Measurements from ENCODE around the gene LGALS7. TPM values are rescaled to one million over a fixed set of nuclear protein-coding genes. Genes with fewer than 3 reads are reported as not detected.
"Not testable (repeated sequence)": the region's sequence is repeated elsewhere in the genome, so short reads cannot be mapped to it uniquely, and the experiment has no call there.

Gene LGALS7
- total RNA-seq, 2 experiments from 2014 or later: not detected

DNA sequence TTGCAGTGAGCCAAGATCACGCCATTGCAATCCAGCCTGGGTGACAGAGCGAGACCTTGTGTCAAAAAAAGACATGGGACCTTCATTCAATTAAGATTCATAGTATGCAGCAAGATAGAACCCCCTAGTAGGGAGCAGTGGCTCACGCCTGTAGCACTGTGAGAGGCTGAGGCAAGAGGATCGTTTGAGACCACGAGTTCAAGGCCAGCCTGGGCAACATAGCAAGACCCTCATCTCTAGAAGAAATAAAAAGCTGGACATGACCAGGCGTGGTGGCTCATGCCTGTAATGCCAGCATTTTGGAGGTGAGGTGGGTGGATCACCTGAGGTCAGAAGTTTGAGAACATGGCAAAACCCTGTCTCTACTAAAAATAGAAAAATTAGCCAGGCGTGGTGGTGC lies 7.1 kb upstream of the LGALS7 start:
- H3K36me3 Mint-ChIP-seq (ENCODE audit: low read depth): no peaks in the 10 kb centered on the region
- intact Hi-C loops (cut with DNase I, micrococcal nuclease): no loop called here

DNA sequence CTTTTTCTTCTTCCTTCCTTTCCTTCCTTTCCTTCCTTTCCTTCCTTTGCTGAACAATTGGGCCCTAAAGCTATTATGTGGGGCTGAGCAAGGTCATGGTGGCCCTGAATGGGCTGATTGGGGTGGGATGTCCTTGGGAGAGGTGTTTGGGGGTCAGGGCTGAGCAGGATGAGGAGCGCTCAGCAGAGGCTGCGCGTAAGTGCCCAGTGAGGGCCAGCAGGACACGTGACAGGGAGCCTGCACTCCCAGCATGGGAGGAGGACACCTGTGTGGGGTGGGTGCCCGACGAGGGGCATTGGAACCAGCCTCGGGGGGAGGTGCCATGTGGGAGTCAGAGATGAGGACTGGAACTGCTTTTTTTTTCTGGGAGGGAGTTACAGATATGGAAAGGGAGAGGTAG lies 5.4 kb upstream of the LGALS7 start:
- no peak overlapping the region for H3K27ac ChIP-seq (ENCODE audit: low read depth in 1 of 2, low read length in 2 of 2)
- no peaks in the 10 kb centered on the region for H3K27me3 ChIP-seq (ENCODE audit: control insufficient read depth in 1 of 2, insufficient read depth in 2 of 2, low read length in 2 of 2)
- Mint-ChIP-seq H3K4me3 (no peak overlapping the region), H3K27ac (no peak overlapping the region), H3K36me3 (ENCODE audit: low read depth) (no peaks in the 10 kb centered on the region), H3K9me3 (no peaks in the 10 kb centered on the region), H3K4me1 (ENCODE audit: low read depth) (no peaks in the 10 kb centered on the region), H3K27me3 (no peaks in the 10 kb centered on the region)
- ATAC-seq (ENCODE audit: poor library complexity): no peak
- no peak for DNase-seq
- no peaks in the 10 kb centered on the region for H3K4me1 ChIP-seq (ENCODE audit: insufficient read depth, low read length)
- TF ChIP-seq, protein P1, sequence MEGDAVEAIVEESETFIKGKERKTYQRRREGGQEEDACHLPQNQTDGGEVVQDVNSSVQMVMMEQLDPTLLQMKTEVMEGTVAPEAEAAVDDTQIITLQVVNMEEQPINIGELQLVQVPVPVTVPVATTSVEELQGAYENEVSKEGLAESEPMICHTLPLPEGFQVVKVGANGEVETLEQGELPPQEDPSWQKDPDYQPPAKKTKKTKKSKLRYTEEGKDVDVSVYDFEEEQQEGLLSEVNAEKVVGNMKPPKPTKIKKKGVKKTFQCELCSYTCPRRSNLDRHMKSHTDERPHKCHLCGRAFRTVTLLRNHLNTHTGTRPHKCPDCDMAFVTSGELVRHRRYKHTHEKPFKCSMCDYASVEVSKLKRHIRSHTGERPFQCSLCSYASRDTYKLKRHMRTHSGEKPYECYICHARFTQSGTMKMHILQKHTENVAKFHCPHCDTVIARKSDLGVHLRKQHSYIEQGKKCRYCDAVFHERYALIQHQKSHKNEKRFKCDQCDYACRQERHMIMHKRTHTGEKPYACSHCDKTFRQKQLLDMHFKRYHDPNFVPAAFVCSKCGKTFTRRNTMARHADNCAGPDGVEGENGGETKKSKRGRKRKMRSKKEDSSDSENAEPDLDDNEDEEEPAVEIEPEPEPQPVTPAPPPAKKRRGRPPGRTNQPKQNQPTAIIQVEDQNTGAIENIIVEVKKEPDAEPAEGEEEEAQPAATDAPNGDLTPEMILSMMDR (IDR thresholded peaks at IDR 0.05): no peak
- CTCF ChIA-PET: interaction anchor here (0.6 kb wide), 1 partner anchor 1365 kb away, joined by 4 read pairs; no protein-coding TSS in a partner anchor
- no peaks in the 10 kb centered on the region for H3K36me3 ChIP-seq (ENCODE audit: insufficient read depth, low read length)
- H3K4me3 ChIP-seq (ENCODE audit: low read length): no peak overlapping the region
- POLR2A ChIA-PET: no interaction called here
- intact Hi-C loops (cut with DNase I, micrococcal nuclease): no loop called here
- no peaks in the 10 kb centered on the region for H3K9me3 ChIP-seq (ENCODE audit: control insufficient read depth in 1 of 2, insufficient read depth in 1 of 2, low read length in 2 of 2)

More for the DNA sequence above, 7.1 kb upstream of the LGALS7 start:
- Histone ChIP-seq H3K4me3 (ENCODE audit: low read length) (no peak overlapping the region), H3K27me3 (ENCODE audit: control insufficient read depth in 1 of 2, insufficient read depth in 2 of 2, low read length in 2 of 2) (no peaks in the 10 kb centered on the region), H3K36me3 (ENCODE audit: insufficient read depth, low read length) (no peaks in the 10 kb centered on the region), H3K27ac (ENCODE audit: low read depth in 1 of 2, low read length in 2 of 2) (no peak overlapping the region), H3K9me3 (ENCODE audit: control insufficient read depth in 1 of 2, insufficient read depth in 1 of 2, low read length in 2 of 2) (no peaks in the 10 kb centered on the region), H3K4me1 (ENCODE audit: insufficient read depth, low read length) (no peaks in the 10 kb centered on the region)
- Mint-ChIP-seq H3K27me3 (no peaks in the 10 kb centered on the region), H3K4me1 (ENCODE audit: low read depth) (no peaks in the 10 kb centered on the region), H3K4me3 (no peak overlapping the region), H3K9me3 (no peaks in the 10 kb centered on the region), H3K27ac (no peak overlapping the region)
- ChIA-PET POLR2A (no interaction called here), CTCF (no interaction called here)
- DNase-seq: no peak
- ATAC-seq (ENCODE audit: poor library complexity): no peak
- TF ChIP-seq, protein P1 (IDR thresholded peaks at IDR 0.05): no peak

DNA sequence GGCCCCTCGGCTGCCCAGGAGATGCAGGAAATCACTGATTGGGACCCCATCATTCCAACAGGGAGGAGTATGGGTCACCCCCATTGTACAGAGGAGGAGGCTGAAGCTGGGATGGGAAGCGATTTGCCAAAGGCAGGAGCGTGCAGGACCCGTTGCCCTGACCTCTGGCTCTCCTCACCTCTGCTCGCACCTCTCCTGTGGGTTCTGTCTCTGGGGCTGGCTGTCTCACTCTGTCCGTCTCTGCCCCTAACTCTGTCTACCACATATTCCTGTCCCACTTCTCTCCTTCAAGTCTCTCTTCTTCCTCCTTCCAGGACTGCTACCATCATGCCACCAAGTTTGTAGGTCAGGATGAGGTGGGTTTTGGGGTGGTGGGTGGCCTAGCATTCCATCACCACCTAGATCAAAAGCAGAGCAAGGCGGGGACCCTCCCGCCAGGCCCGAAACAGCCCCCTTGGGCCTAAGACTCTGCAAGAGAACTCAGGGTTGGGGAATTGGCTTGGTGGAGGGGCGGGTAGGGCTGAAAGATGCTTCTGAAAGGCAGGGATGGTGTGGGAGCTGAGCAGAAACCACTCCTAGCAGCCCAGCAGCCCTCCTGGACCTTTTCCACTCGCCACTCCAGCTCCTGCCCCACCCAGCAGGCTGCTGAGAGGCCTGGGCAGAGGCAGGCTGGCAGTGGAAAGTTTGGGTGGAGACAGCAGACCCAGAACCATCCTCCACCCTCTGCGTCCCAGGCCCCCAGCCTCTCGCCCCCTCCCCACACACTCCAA lies 1.0 kb upstream of the LGALS7 start:
- Mint-ChIP-seq H3K4me1 (ENCODE audit: low read depth) (peaks cover 4% of the 10 kb centered on the region), H3K36me3 (ENCODE audit: low read depth) (no peaks in the 10 kb centered on the region), H3K27ac (no peak overlapping the region), H3K27me3 (no peaks in the 10 kb centered on the region), H3K9me3 (no peaks in the 10 kb centered on the region), H3K4me3 (no peak overlapping the region)
- TF ChIP-seq, protein P1 (IDR thresholded peaks at IDR 0.05): no peak
- no peak for ATAC-seq (ENCODE audit: poor library complexity)
- CTCF ChIA-PET: no interaction called here
- H3K9me3 ChIP-seq (ENCODE audit: control insufficient read depth in 1 of 2, insufficient read depth in 1 of 2, low read length in 2 of 2): no peaks in the 10 kb centered on the region
- intact Hi-C loops (cut with DNase I, micrococcal nuclease): loop anchor here in 1 of 2 experiments (2.0 kb wide), 1 partner anchor 20 kb away; no protein-coding TSS in a partner anchor
- H3K36me3 ChIP-seq (ENCODE audit: insufficient read depth, low read length): no peaks in the 10 kb centered on the region
- peaks cover 10% of the 10 kb centered on the region for H3K4me1 ChIP-seq (ENCODE audit: insufficient read depth, low read length)
- no peak overlapping the region for H3K27ac ChIP-seq (ENCODE audit: low read depth in 1 of 2, low read length in 2 of 2)
- H3K4me3 ChIP-seq (ENCODE audit: low read length): no peak overlapping the region
- no peaks in the 10 kb centered on the region for H3K27me3 ChIP-seq (ENCODE audit: control insufficient read depth in 1 of 2, insufficient read depth in 2 of 2, low read length in 2 of 2)
- POLR2A ChIA-PET: interaction anchor here (1.2 kb wide), 1 partner anchor 12 kb away, joined by 4 read pairs; no protein-coding TSS in a partner anchor
- no peak for DNase-seq

DNA sequence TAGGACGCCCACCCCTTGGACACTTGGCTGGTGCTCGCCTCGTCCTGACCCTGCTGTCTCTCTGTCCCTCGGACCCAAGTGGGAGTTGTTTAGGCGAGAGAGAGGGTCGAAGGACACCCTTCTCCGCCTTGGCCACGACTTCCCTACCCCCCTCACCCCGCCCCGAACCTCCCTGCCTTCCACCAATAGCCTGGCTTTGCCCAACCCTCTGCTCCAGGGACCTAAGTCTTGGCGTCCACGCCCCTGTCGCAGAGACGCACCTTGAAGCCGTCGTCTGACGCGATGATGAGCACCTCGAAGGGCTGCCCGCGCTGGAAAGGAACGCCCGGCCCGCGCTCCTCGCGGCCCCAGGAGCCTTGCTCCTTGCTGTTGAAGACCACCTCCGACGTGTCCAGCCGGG lies 1.7 kb downstream of the LGALS7 start:
- POLR2A ChIA-PET; CTCF ChIA-PET; H3K27ac ChIP-seq (ENCODE audit: low read depth in 1 of 2, low read length in 2 of 2); H3K27me3 Mint-ChIP-seq; H3K4me3 Mint-ChIP-seq; H3K27ac Mint-ChIP-seq; H3K36me3 ChIP-seq (ENCODE audit: insufficient read depth, low read length); H3K27me3 ChIP-seq (ENCODE audit: control insufficient read depth in 1 of 2, insufficient read depth in 2 of 2, low read length in 2 of 2); DNase-seq; H3K4me1 Mint-ChIP-seq (ENCODE audit: low read depth); H3K4me3 ChIP-seq (ENCODE audit: low read length); H3K36me3 Mint-ChIP-seq (ENCODE audit: low read depth); intact Hi-C loops (cut with DNase I, micrococcal nuclease); ATAC-seq (ENCODE audit: poor library complexity); H3K9me3 Mint-ChIP-seq; H3K9me3 ChIP-seq (ENCODE audit: control insufficient read depth in 1 of 2, insufficient read depth in 1 of 2, low read length in 2 of 2): not testable (repeated sequence)
- peaks cover 14% of the 10 kb centered on the region for H3K4me1 ChIP-seq (ENCODE audit: insufficient read depth, low read length)

DNA sequence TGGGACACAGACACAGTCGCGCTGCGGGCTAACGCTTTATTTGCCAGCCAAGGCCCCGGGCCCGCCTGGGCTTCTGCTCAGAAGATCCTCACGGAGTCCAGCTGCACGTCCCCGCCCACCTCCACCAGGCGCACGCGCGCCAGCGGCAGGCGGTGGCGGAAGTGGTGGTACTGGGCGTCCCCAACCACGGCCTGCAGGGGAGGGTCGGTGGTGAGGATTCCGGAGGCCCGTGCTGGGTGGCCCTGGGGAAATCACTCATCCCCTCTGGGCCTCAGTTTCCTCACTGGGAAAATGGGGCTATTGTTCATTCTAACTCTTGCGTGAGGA lies 2.4 kb downstream of the LGALS7 start:
- H3K4me3 ChIP-seq (ENCODE audit: low read length); H3K27ac Mint-ChIP-seq; H3K9me3 ChIP-seq (ENCODE audit: control insufficient read depth in 1 of 2, insufficient read depth in 1 of 2, low read length in 2 of 2); H3K4me3 Mint-ChIP-seq; H3K27me3 ChIP-seq (ENCODE audit: control insufficient read depth in 1 of 2, insufficient read depth in 2 of 2, low read length in 2 of 2); H3K36me3 ChIP-seq (ENCODE audit: insufficient read depth, low read length); H3K27ac ChIP-seq (ENCODE audit: low read depth in 1 of 2, low read length in 2 of 2); H3K27me3 Mint-ChIP-seq; DNase-seq; H3K9me3 Mint-ChIP-seq; H3K4me1 Mint-ChIP-seq (ENCODE audit: low read depth); POLR2A ChIA-PET; intact Hi-C loops (cut with DNase I, micrococcal nuclease); H3K36me3 Mint-ChIP-seq (ENCODE audit: low read depth); CTCF ChIA-PET: not testable (repeated sequence)
- ATAC-seq (ENCODE audit: poor library complexity): peak; percentile 70
- peaks cover 14% of the 10 kb centered on the region for H3K4me1 ChIP-seq (ENCODE audit: insufficient read depth, low read length)

All from CD4-positive, alpha-beta T cell (primary cell).